HG03139 (cell line): ENCODE measurements around the gene CCDC144A.
"Not testable (repeated sequence)": the region's sequence is repeated elsewhere in the genome, so short reads cannot be mapped to it uniquely, and the experiment has no call there.

Experiments used
- ATAC-seq: cut with Tn5 transposase; IDR thresholded peaks from one replicate; pipeline ENCODE4 v1.9.1; 2021; ENCODE audit not compliant: unreplicated experiment

The CCDC144A gene, protein sequence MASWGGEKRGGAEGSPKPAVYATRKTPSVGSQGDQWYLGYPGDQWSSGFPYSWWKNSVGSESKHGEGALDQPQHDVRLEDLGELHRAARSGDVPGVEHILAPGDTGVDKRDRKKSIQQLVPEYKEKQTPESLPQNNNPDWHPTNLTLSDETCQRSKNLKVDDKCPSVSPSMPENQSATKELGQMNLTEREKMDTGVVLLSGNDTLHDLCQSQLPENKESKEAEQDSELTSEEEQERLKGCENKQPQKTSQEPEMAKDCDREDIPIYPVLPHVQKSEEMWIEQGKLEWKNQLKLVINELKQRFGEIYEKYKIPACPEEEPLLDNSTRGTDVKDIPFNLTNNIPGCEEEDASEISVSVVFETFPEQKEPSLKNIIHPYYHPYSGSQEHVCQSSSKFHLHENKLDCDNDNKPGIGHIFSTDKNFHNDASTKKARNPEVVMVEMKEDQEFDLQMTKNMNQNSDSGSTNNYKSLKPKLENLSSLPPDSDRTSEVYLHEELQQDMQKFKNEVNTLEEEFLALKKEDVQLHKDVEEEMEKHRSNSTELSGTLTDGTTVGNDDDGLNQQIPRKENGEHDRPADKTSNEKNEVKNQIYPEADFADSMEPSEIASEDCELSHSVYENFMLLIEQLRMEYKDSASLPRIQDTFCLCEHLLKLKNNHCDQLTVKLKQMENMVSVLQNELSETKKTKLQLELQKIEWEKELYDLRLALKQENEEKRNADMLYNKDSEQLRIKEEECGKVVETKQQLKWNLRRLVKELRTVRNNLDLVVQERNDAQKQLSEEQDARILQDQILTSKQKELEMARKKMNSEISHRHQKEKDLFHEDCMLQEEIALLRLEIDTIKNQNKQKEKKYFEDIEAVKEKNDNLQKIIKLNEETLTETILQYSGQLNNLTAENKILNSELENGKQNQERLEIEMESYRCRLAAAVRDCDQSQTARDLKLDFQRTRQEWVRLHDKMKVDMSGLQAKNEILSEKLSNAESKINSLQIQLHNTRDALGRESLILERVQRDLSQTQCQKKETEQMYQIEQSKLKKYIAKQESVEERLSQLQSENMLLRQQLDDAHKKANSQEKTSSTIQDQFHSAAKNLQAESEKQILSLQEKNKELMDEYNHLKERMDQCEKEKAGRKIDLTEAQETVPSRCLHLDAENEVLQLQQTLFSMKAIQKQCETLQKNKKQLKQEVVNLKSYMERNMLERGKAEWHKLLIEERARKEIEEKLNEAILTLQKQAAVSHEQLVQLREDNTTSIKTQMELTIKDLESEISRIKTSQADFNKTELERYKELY (N-terminal part only)

DNA sequence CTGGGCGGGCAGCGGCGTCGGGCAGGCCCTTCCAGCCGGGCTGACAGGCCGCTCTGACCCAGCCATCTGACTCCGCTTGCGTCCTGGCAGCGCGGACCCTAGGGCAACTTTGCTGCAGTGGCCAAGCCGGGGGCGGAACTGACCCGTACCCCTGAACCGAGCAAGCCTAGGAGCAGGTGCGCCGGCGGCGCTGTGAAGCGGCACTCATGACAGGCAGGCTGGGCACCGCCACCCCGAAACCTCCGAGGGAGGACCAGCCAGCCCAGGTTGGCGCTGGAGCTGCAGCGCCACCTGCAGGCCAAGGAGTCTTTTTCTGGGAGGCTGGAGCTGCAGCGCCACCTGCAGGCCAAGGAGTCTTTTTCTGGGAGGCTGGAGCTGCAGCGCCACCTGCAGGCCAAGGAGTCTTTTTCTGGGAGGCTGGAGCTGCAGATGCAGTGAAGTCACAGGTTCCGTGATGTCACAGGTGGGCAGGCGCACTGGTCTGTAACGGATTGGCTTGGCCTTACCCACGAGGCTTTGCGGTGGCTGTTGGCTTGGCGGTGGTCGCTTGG lies at the start of gene CCDC144A:
Gene CCDC144A (plus strand): TSS at position 511 of the 551 bp plus-strand sequence. CDS start 160 bp downstream, outside the sequence.
- not testable (repeated sequence) for ATAC-seq

DNA sequence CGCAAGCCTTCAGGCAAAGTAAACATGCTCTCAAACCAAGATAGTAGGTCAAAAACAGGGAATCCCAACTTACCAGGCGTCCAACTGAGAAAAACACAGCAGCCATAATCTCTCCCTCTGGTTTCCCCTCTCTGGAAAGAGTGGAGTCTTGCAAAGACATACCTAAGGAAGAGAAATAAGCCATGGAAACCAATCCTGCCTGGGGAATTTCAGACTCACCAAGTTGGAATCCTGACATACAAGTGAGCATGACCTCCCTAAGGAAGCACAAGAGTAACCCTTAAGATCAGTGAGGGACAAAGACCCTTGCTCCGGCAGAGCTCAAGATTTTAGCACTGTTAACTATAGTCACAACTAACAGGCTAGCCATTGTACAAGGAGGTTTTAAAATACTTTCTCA lies 40.5 kb upstream of the CCDC144A start:
- ATAC-seq = no peak

DNA sequence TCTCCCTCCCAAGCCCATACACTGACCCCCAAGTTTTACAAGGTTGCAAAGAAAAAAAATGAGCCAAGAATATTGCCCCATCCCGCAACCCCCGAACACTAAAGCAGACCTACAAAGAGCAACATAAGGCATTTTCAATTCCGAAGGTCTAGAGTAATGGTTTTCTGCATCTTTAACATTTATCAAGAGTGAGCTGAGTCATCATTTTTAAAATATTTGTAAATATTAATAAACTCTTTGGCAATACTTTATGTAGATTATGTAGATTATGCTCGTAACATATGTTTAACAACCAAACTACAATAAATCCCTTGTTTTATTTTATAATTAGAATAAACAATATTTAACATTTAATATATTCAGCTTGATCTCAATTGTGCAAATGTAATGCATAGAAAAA lies 37.8 kb upstream of the CCDC144A start:
- no peak for ATAC-seq

DNA sequence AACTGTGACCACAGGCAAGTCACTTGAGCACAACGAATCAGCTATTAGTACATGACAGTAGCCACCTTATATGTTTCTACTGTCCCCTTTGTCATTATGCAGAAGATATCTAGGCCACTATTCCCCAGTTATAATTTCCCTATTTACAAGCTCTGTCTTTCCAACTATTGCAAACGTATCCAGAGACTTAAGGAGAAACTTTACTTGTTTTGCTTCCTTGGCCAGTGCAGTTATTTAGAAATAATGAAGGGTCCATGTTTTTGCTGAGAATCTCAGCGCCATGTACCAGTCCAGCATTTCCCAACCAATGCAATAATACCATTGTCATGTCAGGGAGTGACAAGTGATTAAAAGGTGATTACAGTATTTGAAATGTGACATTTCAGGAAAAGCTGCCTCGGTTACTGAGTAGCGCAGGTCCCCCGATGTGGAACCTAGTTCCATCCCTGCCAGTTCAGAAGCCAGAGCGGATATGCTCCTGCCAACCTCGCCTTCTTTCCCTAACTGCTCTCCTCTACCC lies 37.1 kb upstream of the CCDC144A start:
- no peak for ATAC-seq

DNA sequence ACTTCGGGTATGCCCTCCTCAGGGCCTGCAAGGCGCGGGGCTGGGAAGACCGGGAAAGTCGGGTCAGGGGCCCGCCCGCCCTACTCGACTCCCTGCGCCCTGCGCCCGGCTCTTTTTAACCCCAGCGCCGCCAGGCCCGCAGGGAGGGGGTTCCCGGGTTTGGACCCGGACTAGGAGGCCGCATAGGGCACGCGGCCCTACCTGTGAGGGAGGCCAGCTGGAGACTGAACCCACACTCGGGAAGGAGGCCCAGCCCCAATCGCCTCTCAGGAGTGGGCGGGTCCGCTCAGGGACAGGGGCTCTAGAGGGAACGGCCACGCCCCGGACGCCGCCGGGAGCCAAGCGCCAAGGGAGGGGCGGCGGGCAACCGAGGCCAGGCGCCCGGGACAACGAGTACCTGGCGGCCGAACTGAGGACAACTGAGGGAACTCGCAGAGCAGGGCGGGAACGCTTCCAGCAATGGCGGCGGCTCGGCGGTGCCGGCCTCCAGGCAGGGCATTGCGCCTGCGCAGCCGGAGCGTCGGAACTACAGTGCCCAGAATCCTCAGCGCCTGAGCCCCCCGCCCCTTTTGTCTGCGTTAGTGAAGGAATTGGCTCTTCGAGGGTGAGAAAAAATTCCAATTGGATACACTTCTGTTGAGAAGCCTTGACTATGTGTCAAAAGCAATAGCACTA lies 36.5 kb upstream of the CCDC144A start, which contains the start of gene ZNF624:
Gene ZNF624 (minus strand): TSS at position 484 of the 675 bp plus-strand sequence.
- peak; percentile 83 for ATAC-seq

DNA sequence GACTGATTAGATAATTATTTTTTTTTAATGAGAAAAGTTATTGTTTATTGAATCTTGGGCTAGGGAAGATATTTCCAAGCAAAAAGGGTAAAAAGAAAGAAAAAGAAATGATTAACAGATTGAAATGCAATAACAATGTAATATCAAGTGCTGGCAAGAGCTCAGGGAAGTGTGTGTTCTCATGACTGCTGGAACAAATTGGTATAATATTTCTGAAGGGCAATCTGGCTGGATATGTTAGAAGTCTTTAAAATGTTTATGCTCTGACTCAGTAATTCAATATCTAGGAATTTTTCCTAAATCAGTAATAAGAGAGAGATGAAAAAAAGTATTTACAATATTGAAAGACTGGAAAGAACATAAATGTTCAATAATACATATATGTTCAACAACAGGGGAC lies 28.8 kb upstream of the CCDC144A start:
- no peak for ATAC-seq

DNA sequence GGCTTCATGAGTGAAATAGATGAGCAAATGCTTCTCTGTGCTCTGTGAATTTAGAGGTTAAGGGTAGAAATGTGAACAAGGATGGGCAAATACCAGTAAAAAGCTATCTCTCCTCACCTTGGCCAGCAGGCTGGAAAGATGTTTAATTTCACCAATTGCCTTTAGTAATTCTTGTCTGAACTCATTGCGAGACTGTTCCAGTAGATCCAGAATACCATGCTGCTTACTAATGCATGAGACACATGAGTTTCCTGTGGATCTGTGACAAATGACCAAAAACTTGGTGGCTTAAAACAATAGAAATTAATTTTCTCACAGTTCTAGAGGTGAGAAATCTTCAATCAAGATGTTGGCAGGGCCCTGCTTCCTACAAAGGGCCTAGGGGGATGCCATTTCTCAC lies 27.1 kb upstream of the CCDC144A start:
- ATAC-seq = no peak

DNA sequence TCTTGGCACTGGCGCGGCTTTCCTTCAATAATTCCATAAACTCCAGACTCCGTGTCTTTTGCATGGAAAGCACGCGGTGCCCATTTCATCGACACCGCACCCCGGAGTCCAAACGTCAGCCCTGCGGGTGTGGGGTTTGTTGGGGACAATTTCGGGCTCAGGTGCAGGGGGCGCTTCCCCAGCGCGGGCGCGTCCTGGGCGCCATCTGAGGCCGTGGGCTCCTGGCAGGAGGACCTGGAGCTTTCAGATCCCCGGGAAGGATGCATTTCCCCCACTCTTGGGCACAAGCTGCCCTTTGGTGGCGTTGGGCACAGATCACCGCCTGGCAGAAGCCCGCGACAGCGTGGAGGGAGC lies 23.5 kb upstream of the CCDC144A start:
- ATAC-seq = not testable (repeated sequence)

DNA sequence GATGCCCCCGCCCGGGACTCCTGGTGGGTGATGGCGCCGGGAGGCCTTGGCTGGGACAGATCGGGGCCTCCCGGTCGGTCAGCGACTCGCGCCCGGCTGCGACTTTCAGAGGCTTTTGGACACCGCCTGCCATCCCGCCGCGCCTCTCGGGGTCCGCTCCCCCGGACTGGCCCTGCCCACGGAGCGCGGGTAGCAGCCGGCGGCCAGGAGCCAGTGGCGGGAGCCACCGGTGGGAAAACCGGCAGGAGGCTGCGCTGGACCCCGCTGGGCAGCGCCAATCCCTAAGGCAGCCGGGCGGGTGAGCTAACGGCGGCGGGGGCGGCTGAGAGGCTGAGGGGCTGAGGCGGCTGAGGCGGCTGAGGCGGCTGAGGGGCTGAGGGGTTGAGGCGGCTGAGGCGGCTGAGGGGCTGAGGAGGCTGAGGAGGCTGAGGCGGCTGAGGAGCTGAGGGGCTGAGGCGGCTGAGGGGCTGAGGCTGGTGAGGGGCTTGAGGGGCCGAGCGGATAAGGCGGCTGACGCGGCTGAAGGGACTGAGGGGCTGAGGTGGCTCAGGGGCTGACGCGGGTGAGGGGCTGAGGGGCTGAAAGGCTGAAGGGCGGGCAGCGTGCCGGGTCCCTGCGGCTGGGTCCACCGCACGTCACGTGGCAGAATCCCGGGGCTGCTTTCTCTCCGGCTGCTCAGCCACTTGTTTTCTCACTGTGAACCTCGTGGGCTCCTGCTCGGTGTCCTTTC lies 23.0 kb upstream of the CCDC144A start:
- not testable (repeated sequence) for ATAC-seq

DNA sequence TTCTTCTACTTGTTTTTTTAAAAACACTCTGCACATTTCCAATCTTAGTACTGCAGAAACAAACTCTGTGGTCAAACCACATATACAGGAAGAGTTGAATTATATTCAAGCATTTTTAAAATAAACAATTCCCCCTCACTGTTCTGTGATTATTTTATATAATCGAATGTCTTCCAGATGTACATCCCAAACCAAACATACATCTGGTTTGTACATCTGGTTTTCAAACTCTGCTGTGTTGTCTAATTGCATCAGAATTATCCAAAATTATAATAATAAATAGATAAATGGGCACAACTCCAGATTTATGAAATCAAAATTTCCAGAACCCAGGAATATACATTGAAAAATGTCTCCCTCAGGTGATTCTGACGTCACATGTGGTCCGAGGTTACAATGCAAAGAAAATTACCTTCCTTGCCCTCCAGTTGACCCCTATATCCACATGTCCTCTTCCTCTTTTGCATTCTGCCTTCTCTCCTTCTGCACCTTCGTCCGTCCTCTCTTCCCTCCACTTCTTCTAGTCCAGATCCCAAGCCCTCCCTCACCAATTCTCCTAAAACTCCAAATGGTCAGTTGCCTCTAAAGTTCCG lies 13.3 kb upstream of the CCDC144A start:
- no peak for ATAC-seq

DNA sequence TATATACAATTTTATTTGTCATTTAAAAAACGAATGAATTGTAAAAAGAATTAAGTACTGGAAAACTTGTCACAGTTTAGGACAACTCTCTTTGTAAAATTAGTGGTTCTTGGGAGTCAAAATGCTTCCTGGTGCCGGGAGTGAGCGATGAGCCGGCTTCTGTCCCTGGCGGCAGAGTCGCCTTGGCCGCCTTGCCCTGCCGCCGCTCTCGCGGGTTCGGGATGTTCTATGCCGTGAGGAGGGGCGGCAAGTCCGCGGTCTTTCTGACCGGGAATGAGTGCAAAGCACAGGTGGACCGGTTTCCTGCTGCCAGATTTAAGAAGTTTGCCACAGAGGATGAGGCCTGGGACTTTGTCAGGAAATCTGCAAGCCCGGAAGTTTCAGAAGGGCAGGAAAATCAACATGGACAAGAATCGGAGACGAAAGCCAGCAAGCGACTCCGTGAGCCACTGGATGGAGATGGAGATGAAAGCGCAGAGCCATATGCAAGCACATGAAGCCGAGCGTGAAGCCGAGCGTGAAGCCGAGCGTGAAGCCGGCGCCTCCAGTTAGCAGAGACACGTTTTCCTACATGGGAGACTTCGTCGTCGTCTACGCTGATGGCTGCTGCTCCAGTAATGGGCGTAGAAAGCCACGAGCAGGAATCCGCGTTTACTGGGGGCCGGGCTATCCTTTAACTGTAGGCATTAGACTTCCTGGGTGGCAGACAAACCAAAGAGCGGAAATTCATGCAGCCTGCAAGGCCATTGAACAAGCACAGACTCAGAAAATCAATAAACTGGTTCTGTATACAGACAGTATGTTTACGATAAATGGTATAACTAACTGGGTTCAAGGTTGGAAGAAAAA lies 6.5 kb upstream of the CCDC144A start:
- ATAC-seq = not testable (repeated sequence)

DNA sequence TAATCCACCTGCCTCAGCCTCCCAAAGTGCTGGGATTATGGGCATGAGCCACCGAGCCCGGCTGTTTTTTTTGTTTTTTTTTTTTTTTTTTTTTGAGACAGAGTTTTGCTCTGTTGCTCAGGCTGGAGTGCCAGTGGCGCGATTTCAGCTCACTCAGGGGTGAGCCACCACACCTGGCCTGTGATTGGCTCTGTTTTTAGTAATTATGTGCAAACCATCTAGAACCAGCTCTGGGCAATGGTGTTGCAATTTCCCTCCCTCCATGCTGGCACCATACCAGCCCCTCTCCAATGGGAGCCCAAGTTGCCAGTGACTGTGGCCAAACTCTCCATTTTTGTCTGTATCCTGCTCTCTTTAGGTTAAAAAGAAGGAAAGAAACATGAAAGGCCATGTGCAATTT lies 4.0 kb upstream of the CCDC144A start:
- ATAC-seq = not testable (repeated sequence)

DNA sequence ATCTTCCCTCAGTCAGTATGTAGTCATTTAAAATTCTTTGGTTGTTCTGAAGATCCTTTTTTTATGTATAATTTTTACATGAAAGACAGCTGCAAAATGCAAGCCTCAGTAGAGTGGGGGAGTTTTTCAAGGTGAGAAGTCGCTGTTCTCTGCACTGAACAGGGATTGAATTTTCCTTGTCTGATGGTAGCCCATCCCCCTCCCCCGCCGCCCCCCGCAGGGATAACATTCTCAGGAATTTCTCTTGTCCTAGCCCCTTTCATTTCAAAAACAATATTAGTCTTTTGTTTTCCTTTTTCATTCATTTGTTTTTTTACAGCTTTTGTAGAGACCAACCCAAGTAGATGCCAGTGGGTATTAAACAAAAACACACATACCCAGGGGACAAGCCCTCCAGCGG lies 2.9 kb upstream of the CCDC144A start:
- ATAC-seq = not testable (repeated sequence)

DNA sequence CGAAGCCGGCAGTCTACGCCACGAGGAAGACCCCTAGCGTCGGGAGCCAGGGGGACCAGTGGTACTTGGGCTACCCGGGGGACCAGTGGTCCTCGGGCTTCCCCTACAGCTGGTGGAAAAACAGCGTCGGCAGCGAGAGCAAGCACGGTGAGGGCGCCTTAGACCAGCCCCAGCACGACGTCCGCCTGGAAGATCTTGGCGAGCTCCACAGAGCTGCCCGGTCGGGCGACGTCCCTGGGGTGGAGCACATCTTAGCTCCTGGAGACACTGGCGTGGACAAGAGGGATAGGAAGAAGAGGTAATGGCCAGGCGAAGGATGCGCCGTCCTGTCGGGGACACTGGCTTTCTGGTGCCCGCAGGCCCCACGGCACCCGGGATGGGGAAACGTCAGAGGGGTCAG lies 406 bp downstream of the CCDC144A start:
- not testable (repeated sequence) for ATAC-seq

DNA sequence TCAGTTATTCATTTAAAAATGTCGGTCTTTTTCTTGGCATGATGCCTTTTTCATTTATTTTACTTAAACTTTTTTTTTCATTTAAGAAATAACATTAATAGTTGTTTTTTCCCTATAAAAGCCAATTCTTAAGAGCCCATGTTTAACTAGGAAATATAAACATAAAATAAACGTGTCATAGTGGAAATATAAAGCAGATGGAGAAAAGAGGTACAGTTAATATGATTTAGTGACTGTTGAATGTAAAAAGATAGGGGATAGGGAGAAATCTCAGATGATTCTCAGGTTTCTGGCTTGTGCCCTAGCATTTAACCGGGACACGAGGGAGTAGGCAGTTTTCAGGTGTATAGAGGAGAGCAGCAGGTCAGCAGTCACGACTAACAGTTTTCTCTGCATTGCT lies 7.6 kb downstream of the CCDC144A start:
- not testable (repeated sequence) for ATAC-seq

DNA sequence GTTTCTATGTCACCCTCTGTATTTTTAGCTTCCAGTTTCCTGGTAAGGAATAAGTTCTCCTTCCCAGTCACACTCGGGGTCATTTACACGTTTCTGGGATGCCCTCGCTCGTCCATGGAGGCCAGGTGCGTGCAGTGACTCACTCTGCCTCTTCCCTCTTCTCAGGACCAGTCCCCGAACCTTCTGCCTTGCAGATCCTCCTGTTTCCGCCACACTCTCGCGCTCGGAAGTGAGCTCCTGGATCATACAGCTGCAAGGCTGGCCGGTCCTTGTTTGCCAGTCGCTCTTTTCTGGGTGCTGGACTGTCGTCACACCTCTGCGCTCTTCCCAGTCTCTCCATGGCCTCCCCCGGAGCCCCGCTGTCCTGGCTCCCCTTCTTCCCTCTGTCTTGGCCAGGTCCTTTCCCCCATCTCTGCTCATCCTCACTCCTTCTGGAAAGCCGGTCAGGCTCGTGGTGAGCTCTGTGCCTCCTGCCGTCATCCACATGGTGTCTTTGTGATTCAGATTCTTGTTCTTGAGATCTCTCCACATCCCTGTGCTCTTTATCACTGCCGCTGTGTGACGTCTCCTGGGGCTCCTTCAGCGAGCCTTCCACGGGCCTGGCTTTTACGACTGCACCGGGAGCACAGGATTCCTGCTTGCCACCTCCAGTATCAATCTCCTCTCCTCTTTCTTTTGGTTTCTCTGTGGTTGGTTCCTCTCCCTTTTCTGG lies 55.6 kb downstream of the CCDC144A start:
- not testable (repeated sequence) for ATAC-seq

DNA sequence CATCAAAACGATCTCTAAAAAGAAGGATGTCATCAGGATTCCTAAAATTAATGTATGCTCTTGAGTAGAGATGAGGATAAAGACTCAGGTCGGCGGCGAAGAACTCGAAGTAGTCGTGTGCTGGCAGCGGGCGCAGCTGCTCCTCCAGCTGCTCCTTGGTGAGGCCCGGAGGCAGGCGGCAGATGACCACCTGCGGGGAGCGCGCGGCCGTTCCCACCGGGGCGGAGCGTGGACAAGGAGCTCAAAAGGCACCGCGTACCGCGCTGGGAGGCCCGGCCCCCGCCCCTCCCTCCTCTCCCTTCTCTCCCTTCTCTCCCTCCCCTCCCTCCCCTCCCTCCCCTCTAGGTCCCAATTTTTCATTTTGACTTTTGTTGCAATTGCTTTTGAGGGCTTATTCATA lies 56.5 kb downstream of the CCDC144A start:
- not testable (repeated sequence) for ATAC-seq
